H1 (cell line): ENCODE measurements around the gene SLX4IP. TPM values are rescaled to one million over a fixed set of nuclear protein-coding genes. Genes with fewer than 3 reads are reported as not detected.

Source experiments
- CTCF ChIA-PET: fragments of 300-600 bp; sonication (Branson Sonifier 250); formaldehyde crosslinking; loops from one replicate; lab custom pipeline; 2021; ENCODE audit not compliant: partially characterized antibody; lab: Charles Lee
- POLR2A ChIA-PET: fragments of 300-600 bp; sonication (Branson Sonifier 250); formaldehyde crosslinking; loops from one replicate; lab custom pipeline; 2021; ENCODE audit warnings: inconsistent platforms; ENCODE audit not compliant: partially characterized antibody; lab: Charles Lee
- DNase-seq, 2 experiments: peaks; one replicate each; pipeline versions ENCODE4 v3.0.0 to v3.0.0-alpha.2; 2010 to 2022; ENCODE audit warnings: low spot score in 2 of 2, low read depth in 1 of 2, mixed read lengths in 1 of 2
- FAIRE-seq: peaks from 2 replicates; lab custom pipeline; 2011; peaks lifted over from hg19 to GRCh38; lab: Jason Lieb, UNC
- H2AFZ ChIP-seq: 2 replicates; pipeline ENCODE4 v1.8.1; 2012; ENCODE audit warnings: low read length, inconsistent platforms
- H2AK5ac ChIP-seq: 2 replicates; pipeline ENCODE4 v1.6.1; 2013; ENCODE audit warnings: low read depth, low read length
- H2BK120ac ChIP-seq: replicated peaks from 2 replicates; pipeline ENCODE3; 2013; ENCODE audit warnings: low read depth, low read length, inconsistent platforms
- H2BK12ac ChIP-seq: 2 replicates; pipeline ENCODE4 v1.6.1; 2013; ENCODE audit warnings: low read depth, low read length
- H2BK15ac ChIP-seq: 2 replicates; pipeline ENCODE4 v1.6.1; 2013; ENCODE audit warnings: low read length
- H2BK20ac ChIP-seq: 2 replicates; pipeline ENCODE4 v1.6.1; 2013; ENCODE audit warnings: low read length
- H2BK5ac ChIP-seq: 2 replicates; pipeline ENCODE4 v1.6.1; 2013; ENCODE audit warnings: low read depth, low read length
- H3K14ac ChIP-seq: 2 replicates; pipeline ENCODE4 v1.6.1; 2013; ENCODE audit warnings: inconsistent platforms; ENCODE audit not compliant: insufficient read length
- H3K18ac ChIP-seq: 2 replicates; pipeline ENCODE4 v1.6.1; 2013; ENCODE audit warnings: low read length; ENCODE audit errors: extremely low read depth
- H3K23ac ChIP-seq: 2 replicates; pipeline ENCODE4 v1.6.1; 2013; ENCODE audit warnings: inconsistent platforms; ENCODE audit not compliant: insufficient read length
- H3K23me2 ChIP-seq: 2 replicates; pipeline ENCODE4 v1.6.1; 2013; ENCODE audit warnings: low read depth, low read length
- H3K27ac ChIP-seq: 2 replicates; pipeline ENCODE4 v1.6.1; 2011; ENCODE audit warnings: low read depth, low read length, inconsistent platforms
- H3K27me3 ChIP-seq, 4 experiments: replicated peaks in 1 of 4; 1 replicate in 1 of 4; 2 replicates in 3 of 4; pipeline versions ENCODE4 v1.6.1 to v1.8.1; 2011 to 2013; ENCODE audit warnings: low read length in 3 of 4, mild to moderate bottlenecking in 3 of 4, inconsistent platforms in 2 of 4, mixed read lengths in 2 of 4, moderate library complexity in 1 of 4; ENCODE audit not compliant: control insufficient read depth in 3 of 4, insufficient read depth in 3 of 4; ENCODE audit errors: extremely low read depth in 1 of 4
- H3K36me3 ChIP-seq, 4 experiments: 2 replicates each; pipeline versions ENCODE4 v1.6.1 to v1.8.1; 2011 to 2013; ENCODE audit warnings: mild to moderate bottlenecking in 4 of 4, low read length in 3 of 4, moderate library complexity in 2 of 4, control low read depth in 1 of 4, inconsistent platforms in 1 of 4; ENCODE audit not compliant: insufficient read depth in 4 of 4, control insufficient read depth in 2 of 4
- H3K4ac ChIP-seq: replicated peaks from 2 replicates; pipeline ENCODE3; 2013; ENCODE audit warnings: low read length, low read depth, mixed read lengths, inconsistent platforms; ENCODE audit not compliant: insufficient read length
- H3K4me1 ChIP-seq, 4 experiments: replicated peaks in 1 of 4; 1 replicate in 1 of 4; 2 replicates in 3 of 4; pipeline versions ENCODE4 v1.6.1 to v1.8.1; 2011 to 2013; ENCODE audit warnings: low read length in 3 of 4, inconsistent platforms in 2 of 4, mixed read lengths in 1 of 4; ENCODE audit not compliant: insufficient read depth in 4 of 4, control insufficient read depth in 3 of 4
- H3K4me2 ChIP-seq, 2 experiments: 2 replicates each; pipeline versions ENCODE4 v1.6.1 to v1.8.1; 2011 to 2013; ENCODE audit warnings: low read depth in 2 of 2, low read length in 2 of 2, control low read depth in 1 of 2, inconsistent platforms in 1 of 2, mild to moderate bottlenecking in 1 of 2; ENCODE audit not compliant: insufficient read depth in 1 of 2
- H3K4me3 ChIP-seq, 4 experiments: fragments of 200-600, 300-600 bp in 1 of 4; sonication (generic), shearing (Covaris generic), sonication (Bioruptor Twin) in 1 of 4; 2 replicates each; pipeline versions ENCODE4 v1.5.1 to v1.8.1; 2011 to 2016; ENCODE audit warnings: low read length in 4 of 4, low read depth in 3 of 4, control low read depth in 2 of 4, inconsistent platforms in 2 of 4, mild to moderate bottlenecking in 2 of 4, mixed read lengths in 1 of 4, moderate library complexity in 1 of 4; ENCODE audit not compliant: insufficient read depth in 2 of 4; ENCODE audit errors: extremely low read depth in 1 of 4
- H3K56ac ChIP-seq: replicated peaks from 2 replicates; pipeline ENCODE3; 2013; ENCODE audit warnings: low read depth, mild to moderate bottlenecking, mixed read lengths, low read length, inconsistent platforms; ENCODE audit not compliant: insufficient read length
- H3K79me1 ChIP-seq: 2 replicates; pipeline ENCODE4 v1.6.1; 2013; ENCODE audit warnings: low read depth, low read length, control low read depth
- H3K79me2 ChIP-seq, 2 experiments: 2 replicates each; pipeline versions ENCODE4 v1.6.1 to v1.8.1; 2012 to 2013; ENCODE audit warnings: low read length in 2 of 2, mild to moderate bottlenecking in 2 of 2, inconsistent platforms in 1 of 2; ENCODE audit not compliant: insufficient read depth in 2 of 2, control insufficient read depth in 1 of 2
- H3K9ac ChIP-seq, 4 experiments: replicated peaks in 1 of 4; 1 replicate in 1 of 4; 2 replicates in 3 of 4; pipeline versions ENCODE4 v1.6.1 to v1.8.1; 2011 to 2013; ENCODE audit warnings: low read depth in 3 of 4, low read length in 3 of 4, control low read depth in 2 of 4, mild to moderate bottlenecking in 2 of 4, moderate library complexity in 2 of 4, inconsistent platforms in 1 of 4; ENCODE audit errors: extremely low read depth in 1 of 4
- H3K9me3 ChIP-seq, 2 experiments: 2 replicates each; pipeline versions ENCODE4 v1.6.1 to v1.8.1; 2012 to 2013; ENCODE audit warnings: mild to moderate bottlenecking in 2 of 2, moderate library complexity in 2 of 2, control low read depth in 1 of 2, inconsistent platforms in 1 of 2, low read depth in 1 of 2, low read length in 1 of 2, mixed read lengths in 1 of 2; ENCODE audit not compliant: insufficient read depth in 2 of 2
- H4K20me1 ChIP-seq, 2 experiments: replicated peaks in 1 of 2; 2 replicates each; pipeline versions ENCODE3 to v1.8.1; 2011 to 2013; ENCODE audit warnings: inconsistent platforms in 2 of 2, low read length in 2 of 2, mild to moderate bottlenecking in 1 of 2; ENCODE audit not compliant: insufficient read depth in 2 of 2, control insufficient read depth in 1 of 2
- H4K5ac ChIP-seq: 2 replicates; pipeline ENCODE4 v1.6.1; 2013; ENCODE audit warnings: low read length, low read depth, mixed read lengths, inconsistent platforms; ENCODE audit not compliant: insufficient read length
- H4K8ac ChIP-seq: 2 replicates; pipeline ENCODE4 v1.8.0; 2013; ENCODE audit warnings: mild to moderate bottlenecking, moderate library complexity, low read length, inconsistent platforms; ENCODE audit not compliant: insufficient read depth; ENCODE audit errors: extremely low read depth
- H4K91ac ChIP-seq: replicated peaks from 2 replicates; pipeline ENCODE3; 2013; ENCODE audit warnings: low read length, mixed read lengths, inconsistent platforms; ENCODE audit not compliant: insufficient read length
- CTBP2 ChIP-seq: IDR thresholded peaks from 2 replicates; pipeline ENCODE4 v1.7.0; 2011; ENCODE audit warnings: borderline replicate concordance, mild to moderate bottlenecking, moderate library complexity, mixed read lengths, low read length; ENCODE audit not compliant: insufficient read depth, insufficient read length
- E2F6 ChIP-seq: IDR thresholded peaks from 2 replicates; pipeline ENCODE4 v1.6.1; 2012; ENCODE audit warnings: inconsistent platforms
- POLR2AphosphoS5 ChIP-seq: IDR thresholded peaks from 2 replicates; pipeline ENCODE4 v1.6.1; 2011; ENCODE audit warnings: low read depth, low read length
- SIRT6 ChIP-seq: IDR thresholded peaks from one replicate; pipeline ENCODE4 v1.7.1; 2012; ENCODE audit warnings: low read length, inconsistent platforms
- SIX5 ChIP-seq: IDR thresholded peaks from 2 replicates; pipeline ENCODE4 v1.6.1; 2011; ENCODE audit warnings: mild to moderate bottlenecking, low read depth, low read length
- SP4 ChIP-seq: IDR thresholded peaks from 2 replicates; pipeline ENCODE4 v1.6.1; 2012; ENCODE audit warnings: low read length, inconsistent platforms
- WGBS, 2 experiments: shearing (Covaris generic) in 1 of 2; methylation state at CpG; one replicate each; pipeline versions ENCODE4 v1.1.6 to v1.1.7; 2013 to 2015; ENCODE audit warnings: low lambda C conversion rate in 2 of 2, mixed read lengths in 2 of 2, inconsistent platforms in 1 of 2, low coverage in 1 of 2, missing lambda C conversion rate in 1 of 2; ENCODE audit not compliant: insufficient replicate concordance in 2 of 2, insufficient coverage in 1 of 2, insufficient read length in 1 of 2; ENCODE audit errors: extremely low coverage in 1 of 2, missing lambda C conversion rate in 1 of 2; 5-methylcytosine and 5-hydroxymethylcytosine counted together
- polyA plus RNA-seq, 7 experiments: library from polyadenylated mRNA; depleted of rRNA in 3 of 7; stranded (reverse) in 5 of 7; unstranded in 2 of 7; fragments of >200 nt in 5 of 7; fragments of 200-250 nt in 2 of 7; gene quantifications; 1 replicate in 5 of 7; 2 replicates in 1 of 7; 4 replicates in 1 of 7; pipeline versions ENCODE4 v1.2.1 to v1.2.3, GENCODE V29; 2011 to 2013; ENCODE audit warnings: missing spikeins in 2 of 7, mixed read lengths in 2 of 7
- total RNA-seq: library from RNA; stranded (reverse); fragmentation: NEBNext Ultra II Directional; extraction: Animal tissue kit (Norgen Biotek cat#: 25700); gene quantifications from 2 replicates; pipeline ENCODE4 v1.2.1, GENCODE V29; 2021

Gene SLX4IP
- total and polyA plus RNA-seq, 2 of the 8 experiments (the other 6 are each of a cell fraction or from before 2014, with no cell fraction given), result 2.4 to 8.7 TPM

GRCh38 chr20:10448270-10449156 is 13.4 kb downstream of the SLX4IP start:
- Histone ChIP-seq H3K4me2 (no peak overlapping the region), H3K4ac (no peak overlapping the region), H2BK12ac (no peak overlapping the region), H3K23me2 (no peaks in the 10 kb centered on the region), H4K5ac (no peak overlapping the region), H2BK20ac (no peak overlapping the region), H4K20me1 (peaks cover 0 to 3% of the 10 kb centered on the region in 2 experiments), H4K91ac (no peak overlapping the region), H2BK15ac (no peak overlapping the region), H2AK5ac (no peak overlapping the region), H2AFZ (no peak overlapping the region), H2BK5ac (no peak overlapping the region), H3K14ac (no peak overlapping the region), H2BK120ac (no peak overlapping the region), H3K27ac (no peak overlapping the region), H3K36me3 (no peaks in the 10 kb centered on the region), H4K8ac (no peak overlapping the region), H3K79me1 (peaks cover 2% of the 10 kb centered on the region), H3K4me1 (peaks cover 0 to 5% (median 2%) of the 10 kb centered on the region in 4 experiments; a peak in 2 of 7 replicates), H3K4me3 (no peak overlapping the region), H3K9me3 (no peaks in the 10 kb centered on the region), H3K56ac (no peak overlapping the region), H3K18ac (no peak overlapping the region), H3K79me2 (peaks cover 0 to 23% of the 10 kb centered on the region in 2 experiments; a peak in 3 of 4 replicates), H3K27me3 (no peaks in the 10 kb centered on the region), H3K9ac (no peak overlapping the region), H3K23ac (no peak overlapping the region)
- POLR2A ChIA-PET, result interaction anchor here (0.7 to 1.4 kb wide), 3 partner anchors 13 to 394 kb away, joined by 3 to 5 read pairs (median 3); partner anchors contain the start of genes MKKS and SLX4IP
- no peak for DNase-seq
- CTCF ChIA-PET, result interaction anchor here (0.8 to 1.2 kb wide), 2 partner anchors 12 to 17 kb away, joined by 3 to 4 read pairs; no protein-coding TSS in a partner anchor
- 73% methylated on average over 6 of the region's 6 CpGs; no CpG with 5 or more reads in 1 of the 2 experiments for WGBS, 2 experiments
- TF ChIP-seq CTBP2 (no peak), SIX5 (no peak), SIRT6 (no peak), POLR2AphosphoS5 (no peak), E2F6 (no peak), SP4 (no peak)
- TF ChIP-seq, all 59 proteins: peak for 0
- FAIRE-seq, result no peak
